ENCODE data around the gene DCLK1.

DNA sequence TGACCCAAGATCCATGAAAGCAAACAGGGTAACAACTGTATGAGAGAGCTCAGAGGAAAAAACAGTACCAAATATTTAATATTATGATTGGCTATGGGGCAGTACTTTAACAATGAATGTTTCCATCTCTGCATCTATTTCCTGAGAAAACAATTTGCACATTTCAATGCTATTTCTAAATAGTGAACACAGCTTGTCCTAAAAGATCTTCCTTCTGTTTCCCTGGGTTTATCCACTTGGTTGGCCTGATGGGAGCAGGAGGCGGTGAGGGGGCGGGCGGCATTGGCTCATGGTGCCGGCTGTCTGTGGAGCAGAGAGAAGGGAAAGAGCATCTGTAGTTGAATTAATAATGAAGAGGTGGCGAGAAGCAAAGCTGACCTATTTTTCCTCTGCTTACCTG, 291.4 kb downstream of the DCLK1 start:
- TF ChIP-seq, protein P1, sequence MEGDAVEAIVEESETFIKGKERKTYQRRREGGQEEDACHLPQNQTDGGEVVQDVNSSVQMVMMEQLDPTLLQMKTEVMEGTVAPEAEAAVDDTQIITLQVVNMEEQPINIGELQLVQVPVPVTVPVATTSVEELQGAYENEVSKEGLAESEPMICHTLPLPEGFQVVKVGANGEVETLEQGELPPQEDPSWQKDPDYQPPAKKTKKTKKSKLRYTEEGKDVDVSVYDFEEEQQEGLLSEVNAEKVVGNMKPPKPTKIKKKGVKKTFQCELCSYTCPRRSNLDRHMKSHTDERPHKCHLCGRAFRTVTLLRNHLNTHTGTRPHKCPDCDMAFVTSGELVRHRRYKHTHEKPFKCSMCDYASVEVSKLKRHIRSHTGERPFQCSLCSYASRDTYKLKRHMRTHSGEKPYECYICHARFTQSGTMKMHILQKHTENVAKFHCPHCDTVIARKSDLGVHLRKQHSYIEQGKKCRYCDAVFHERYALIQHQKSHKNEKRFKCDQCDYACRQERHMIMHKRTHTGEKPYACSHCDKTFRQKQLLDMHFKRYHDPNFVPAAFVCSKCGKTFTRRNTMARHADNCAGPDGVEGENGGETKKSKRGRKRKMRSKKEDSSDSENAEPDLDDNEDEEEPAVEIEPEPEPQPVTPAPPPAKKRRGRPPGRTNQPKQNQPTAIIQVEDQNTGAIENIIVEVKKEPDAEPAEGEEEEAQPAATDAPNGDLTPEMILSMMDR (IDR thresholded peaks at IDR 0.05), result no peak
- TF ChIP-seq POLR2A (IDR thresholded peaks at IDR 0.05), result no peak

All from vagina (tissue), 2 donors.